GM23338 (cell line): ENCODE results near the gene LNX2. TPM values are rescaled to one million over a fixed set of nuclear protein-coding genes. Genes with fewer than 3 reads are reported as not detected.

Source experiments
- ATAC-seq: fragments of 200-7000 bp; cut with Tn5 transposase; 3 replicates; pipeline ENCODE4 v1.9.1; 2020
- DNase-seq: peaks from one replicate; pipeline ENCODE4 v3.0.0-alpha.2; 2015; ENCODE audit warnings: low spot score
- H2AFZ ChIP-seq: fragments of 200-600 bp; sonication (generic); 2 replicates; pipeline ENCODE4 v1.8.0; 2016; ENCODE audit warnings: antibody characterized with exemption, mild to moderate bottlenecking, moderate library complexity
- H3F3A ChIP-seq: fragments of 200-600 bp; sonication (generic); replicated peaks from 2 replicates; pipeline ENCODE4 v1.8.0; 2017; ENCODE audit warnings: antibody characterized with exemption, mixed run types, low read depth
- H3K27ac ChIP-seq: fragments of 200-600 bp; sonication (generic); 2 replicates; pipeline ENCODE4 v1.6.1; 2016; ENCODE audit warnings: low read depth
- H3K27me3 ChIP-seq: fragments of 200-600 bp; sonication (generic); 2 replicates; pipeline ENCODE4 v1.8.0; 2016; ENCODE audit warnings: mild to moderate bottlenecking, mixed run types, moderate library complexity; ENCODE audit not compliant: insufficient read depth
- H3K36me3 ChIP-seq: fragments of 200-600 bp; sonication (generic); 2 replicates; pipeline ENCODE4 v1.8.0; 2016; ENCODE audit warnings: mild to moderate bottlenecking; ENCODE audit not compliant: insufficient read depth
- H3K4me1 ChIP-seq: fragments of 200-600 bp; sonication (generic); 2 replicates; pipeline ENCODE4 v1.8.0; 2016; ENCODE audit warnings: mild to moderate bottlenecking, moderate library complexity; ENCODE audit not compliant: insufficient read depth
- H3K4me2 ChIP-seq: fragments of 200-600 bp; sonication (generic); 2 replicates; pipeline ENCODE4 v1.7.1; 2017; ENCODE audit warnings: mixed run types
- H3K4me3 ChIP-seq: fragments of 200-600 bp; sonication (generic); 2 replicates; pipeline ENCODE4 v1.6.1; 2016; ENCODE audit warnings: mixed run types
- H3K79me2 ChIP-seq: fragments of 200-600 bp; sonication (generic); replicated peaks from 2 replicates; pipeline ENCODE4 v1.8.0; 2017; ENCODE audit warnings: mild to moderate bottlenecking; ENCODE audit not compliant: insufficient read depth
- H3K9me2 ChIP-seq: fragments of 200-600 bp; sonication (generic); 2 replicates; pipeline ENCODE4 v1.8.0; 2017; ENCODE audit not compliant: insufficient read depth
- H4K20me1 ChIP-seq: fragments of 200-600 bp; sonication (generic); replicated peaks from 2 replicates; pipeline ENCODE4 v1.8.0; 2017; ENCODE audit warnings: mild to moderate bottlenecking; ENCODE audit not compliant: insufficient read depth
- H3K27ac Mint-ChIP-seq: 2 replicates; pipeline ENCODE4 v1.8.0; 2020; ENCODE audit warnings: inconsistent platforms, mild to moderate bottlenecking, moderate library complexity, mixed read lengths
- H3K27me3 Mint-ChIP-seq: 3 replicates; pipeline ENCODE4 v1.8.0; 2022; ENCODE audit warnings: low read depth, mild to moderate bottlenecking, moderate library complexity, mixed read lengths, inconsistent platforms; ENCODE audit not compliant: insufficient read depth, poor library complexity
- H3K36me3 Mint-ChIP-seq: 3 replicates; pipeline ENCODE4 v1.8.0; 2021; ENCODE audit warnings: low read depth, mild to moderate bottlenecking, inconsistent platforms, moderate library complexity, mixed read lengths
- H3K4me1 Mint-ChIP-seq: 3 replicates; pipeline ENCODE4 v1.8.0; 2020; ENCODE audit warnings: mild to moderate bottlenecking, inconsistent platforms, mixed read lengths
- H3K4me3 Mint-ChIP-seq: 3 replicates; pipeline ENCODE4 v1.8.0; 2021; ENCODE audit warnings: moderate library complexity, mild to moderate bottlenecking, inconsistent platforms, mixed read lengths
- H3K9me3 Mint-ChIP-seq: 3 replicates; pipeline ENCODE4 v1.8.0; 2020; ENCODE audit warnings: moderate library complexity, mild to moderate bottlenecking, inconsistent platforms, mixed read lengths
- CREB1 ChIP-seq: fragments of 250-450 bp; sonication (Bioruptor Pico); IDR thresholded peaks from 2 replicates; pipeline ENCODE4 v1.5.0; 2020; ENCODE audit warnings: low read depth, mild to moderate bottlenecking, moderate library complexity
- EZH2 ChIP-seq: fragments of 200-600 bp; sonication (generic); IDR thresholded peaks from one replicate; pipeline ENCODE4 v1.8.0; 2017; ENCODE audit warnings: antibody characterized with exemption, mild to moderate bottlenecking, low read depth; ENCODE audit not compliant: unreplicated experiment
- EZH2phosphoT487 ChIP-seq: fragments of 200-600 bp; sonication (generic); IDR thresholded peaks from one replicate; pipeline ENCODE4 v1.8.1; 2018; ENCODE audit warnings: antibody characterized with exemption; ENCODE audit not compliant: unreplicated experiment
- JUNB ChIP-seq: IDR thresholded peaks from one replicate; pipeline ENCODE4 v1.6.1; 2016; ENCODE audit warnings: antibody characterized with exemption; ENCODE audit not compliant: unreplicated experiment
- NANOG ChIP-seq: IDR thresholded peaks from 2 replicates; pipeline ENCODE4 v1.6.1; 2016; ENCODE audit warnings: antibody characterized with exemption, borderline replicate concordance
- POLR2AphosphoS5 ChIP-seq: IDR thresholded peaks from 2 replicates; pipeline ENCODE4 v1.6.1; 2016; ENCODE audit warnings: antibody characterized with exemption, low read depth
- STAT1 ChIP-seq: IDR thresholded peaks from one replicate; pipeline ENCODE4 v1.6.1; 2016; ENCODE audit warnings: antibody characterized with exemption; ENCODE audit not compliant: unreplicated experiment
- ZNF331 ChIP-seq: fragments of 250-450 bp; sonication (Bioruptor Pico); IDR thresholded peaks from 2 replicates; pipeline ENCODE4 v1.5.0; 2020; ENCODE audit warnings: low read depth, mild to moderate bottlenecking, moderate library complexity
- polyA plus RNA-seq: library from polyadenylated mRNA; unstranded; fragments of >200 nt; fragmentation: Nextera tagmentation; extraction: Ambion mirVana; gene quantifications from 2 replicates; pipeline ENCODE4 v1.2.1, GENCODE V29; 2016
- total RNA-seq: library from RNA; depleted of rRNA; stranded (reverse); fragments of >200 nt; shearing (Covaris generic); gene quantifications from 2 replicates; pipeline ENCODE4 v1.2.3, GENCODE V29; 2014
- TF ChIP-seq, protein P1 (sequence below): fragments of 250-450 bp; sonication (Bioruptor Pico); IDR thresholded peaks from 2 replicates; pipeline ENCODE4 v1.5.0; 2020; ENCODE audit warnings: mild to moderate bottlenecking, moderate library complexity
- TF ChIP-seq, protein P2 (sequence below): IDR thresholded peaks from 2 replicates; pipeline ENCODE4 v1.6.1; 2016; ENCODE audit warnings: antibody characterized with exemption

LNX2 gene
- total and polyA plus RNA-seq, 2 experiments from 2014 or later = 3.7 to 18.0 TPM

GRCh38 chr13:27661017-27661416 lies 40.7 kb upstream of the LNX2 start:
- no peak for TF ChIP-seq EZH2
- no peak for TF ChIP-seq STAT1
- TF ChIP-seq EZH2phosphoT487 = no peak
- no peak for TF ChIP-seq ZNF331 (CRISPR knock-in tag)
- TF ChIP-seq, protein P1, sequence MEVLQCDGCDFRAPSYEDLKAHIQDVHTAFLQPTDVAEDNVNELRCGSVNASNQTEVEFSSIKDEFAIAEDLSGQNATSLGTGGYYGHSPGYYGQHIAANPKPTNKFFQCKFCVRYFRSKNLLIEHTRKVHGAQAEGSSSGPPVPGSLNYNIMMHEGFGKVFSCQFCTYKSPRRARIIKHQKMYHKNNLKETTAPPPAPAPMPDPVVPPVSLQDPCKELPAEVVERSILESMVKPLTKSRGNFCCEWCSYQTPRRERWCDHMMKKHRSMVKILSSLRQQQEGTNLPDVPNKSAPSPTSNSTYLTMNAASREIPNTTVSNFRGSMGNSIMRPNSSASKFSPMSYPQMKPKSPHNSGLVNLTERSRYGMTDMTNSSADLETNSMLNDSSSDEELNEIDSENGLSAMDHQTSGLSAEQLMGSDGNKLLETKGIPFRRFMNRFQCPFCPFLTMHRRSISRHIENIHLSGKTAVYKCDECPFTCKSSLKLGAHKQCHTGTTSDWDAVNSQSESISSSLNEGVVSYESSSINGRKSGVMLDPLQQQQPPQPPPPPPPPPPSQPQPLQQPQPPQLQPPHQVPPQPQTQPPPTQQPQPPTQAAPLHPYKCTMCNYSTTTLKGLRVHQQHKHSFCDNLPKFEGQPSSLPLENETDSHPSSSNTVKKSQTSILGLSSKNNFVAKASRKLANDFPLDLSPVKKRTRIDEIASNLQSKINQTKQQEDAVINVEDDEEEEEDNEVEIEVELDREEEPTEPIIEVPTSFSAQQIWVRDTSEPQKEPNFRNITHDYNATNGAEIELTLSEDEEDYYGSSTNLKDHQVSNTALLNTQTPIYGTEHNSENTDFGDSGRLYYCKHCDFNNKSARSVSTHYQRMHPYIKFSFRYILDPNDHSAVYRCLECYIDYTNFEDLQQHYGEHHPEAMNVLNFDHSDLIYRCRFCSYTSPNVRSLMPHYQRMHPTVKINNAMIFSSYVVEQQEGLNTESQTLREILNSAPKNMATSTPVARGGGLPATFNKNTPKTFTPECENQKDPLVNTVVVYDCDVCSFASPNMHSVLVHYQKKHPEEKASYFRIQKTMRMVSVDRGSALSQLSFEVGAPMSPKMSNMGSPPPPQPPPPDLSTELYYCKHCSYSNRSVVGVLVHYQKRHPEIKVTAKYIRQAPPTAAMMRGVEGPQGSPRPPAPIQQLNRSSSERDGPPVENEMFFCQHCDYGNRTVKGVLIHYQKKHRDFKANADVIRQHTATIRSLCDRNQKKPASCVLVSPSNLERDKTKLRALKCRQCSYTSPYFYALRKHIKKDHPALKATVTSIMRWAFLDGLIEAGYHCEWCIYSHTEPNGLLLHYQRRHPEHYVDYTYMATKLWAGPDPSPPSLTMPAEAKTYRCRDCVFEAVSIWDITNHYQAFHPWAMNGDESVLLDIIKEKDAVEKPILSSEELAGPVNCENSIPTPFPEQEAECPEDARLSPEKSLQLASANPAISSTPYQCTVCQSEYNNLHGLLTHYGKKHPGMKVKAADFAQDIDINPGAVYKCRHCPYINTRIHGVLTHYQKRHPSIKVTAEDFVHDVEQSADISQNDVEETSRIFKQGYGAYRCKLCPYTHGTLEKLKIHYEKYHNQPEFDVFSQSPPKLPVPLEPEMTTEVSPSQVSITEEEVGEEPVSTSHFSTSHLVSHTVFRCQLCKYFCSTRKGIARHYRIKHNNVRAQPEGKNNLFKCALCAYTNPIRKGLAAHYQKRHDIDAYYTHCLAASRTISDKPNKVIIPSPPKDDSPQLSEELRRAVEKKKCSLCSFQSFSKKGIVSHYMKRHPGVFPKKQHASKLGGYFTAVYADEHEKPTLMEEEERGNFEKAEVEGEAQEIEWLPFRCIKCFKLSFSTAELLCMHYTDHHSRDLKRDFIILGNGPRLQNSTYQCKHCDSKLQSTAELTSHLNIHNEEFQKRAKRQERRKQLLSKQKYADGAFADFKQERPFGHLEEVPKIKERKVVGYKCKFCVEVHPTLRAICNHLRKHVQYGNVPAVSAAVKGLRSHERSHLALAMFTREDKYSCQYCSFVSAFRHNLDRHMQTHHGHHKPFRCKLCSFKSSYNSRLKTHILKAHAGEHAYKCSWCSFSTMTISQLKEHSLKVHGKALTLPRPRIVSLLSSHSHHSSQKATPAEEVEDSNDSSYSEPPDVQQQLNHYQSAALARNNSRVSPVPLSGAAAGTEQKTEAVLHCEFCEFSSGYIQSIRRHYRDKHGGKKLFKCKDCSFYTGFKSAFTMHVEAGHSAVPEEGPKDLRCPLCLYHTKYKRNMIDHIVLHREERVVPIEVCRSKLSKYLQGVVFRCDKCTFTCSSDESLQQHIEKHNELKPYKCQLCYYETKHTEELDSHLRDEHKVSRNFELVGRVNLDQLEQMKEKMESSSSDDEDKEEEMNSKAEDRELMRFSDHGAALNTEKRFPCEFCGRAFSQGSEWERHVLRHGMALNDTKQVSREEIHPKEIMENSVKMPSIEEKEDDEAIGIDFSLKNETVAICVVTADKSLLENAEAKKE (CRISPR knock-in tag) = no peak
- TF ChIP-seq POLR2AphosphoS5 = no peak
- no peak for TF ChIP-seq CREB1 (CRISPR knock-in tag)
- no peak for TF ChIP-seq JUNB
- TF ChIP-seq, protein P2, sequence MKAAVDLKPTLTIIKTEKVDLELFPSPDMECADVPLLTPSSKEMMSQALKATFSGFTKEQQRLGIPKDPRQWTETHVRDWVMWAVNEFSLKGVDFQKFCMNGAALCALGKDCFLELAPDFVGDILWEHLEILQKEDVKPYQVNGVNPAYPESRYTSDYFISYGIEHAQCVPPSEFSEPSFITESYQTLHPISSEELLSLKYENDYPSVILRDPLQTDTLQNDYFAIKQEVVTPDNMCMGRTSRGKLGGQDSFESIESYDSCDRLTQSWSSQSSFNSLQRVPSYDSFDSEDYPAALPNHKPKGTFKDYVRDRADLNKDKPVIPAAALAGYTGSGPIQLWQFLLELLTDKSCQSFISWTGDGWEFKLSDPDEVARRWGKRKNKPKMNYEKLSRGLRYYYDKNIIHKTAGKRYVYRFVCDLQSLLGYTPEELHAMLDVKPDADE = no peak
- TF ChIP-seq NANOG = no peak
- no peak overlapping the region for H3K4me2 ChIP-seq
- no peaks in the 10 kb centered on the region for H3K27me3 ChIP-seq
- Mint-ChIP-seq H3K9me3 (no peaks in the 10 kb centered on the region), H3K27ac (no peak overlapping the region), H3K27me3 (no peaks in the 10 kb centered on the region), H3K4me1 (peaks cover 12% of the 10 kb centered on the region), H3K36me3 (peaks cover 4% of the 10 kb centered on the region; the same call in 2 of the 3 replicates), H3K4me3 (no peak overlapping the region)
- H2AFZ ChIP-seq = no peak overlapping the region
- no peaks in the 10 kb centered on the region for H3K36me3 ChIP-seq
- H3K9me2 ChIP-seq = no peaks in the 10 kb centered on the region
- peaks cover 17% of the 10 kb centered on the region for H4K20me1 ChIP-seq
- ATAC-seq (no peak), DNase-seq (no peak)
- 0 out of 2 replicates have a peak, but pooled peaks cover 4% of the 10 kb centered on the region for H3K79me2 ChIP-seq
- no peak overlapping the region for H3K27ac ChIP-seq
- no peaks in the 10 kb centered on the region for H3K4me1 ChIP-seq
- no peaks in the 10 kb centered on the region for H3F3A ChIP-seq
- no peak overlapping the region for H3K4me3 ChIP-seq
